ENCODE data around the gene NEMP1.

GRCh38 chr12:57005980-57006808 is 72.4 kb downstream of the NEMP1 start, which contains the start of gene ZBTB39:
- TF ChIP-seq POLR2A (IDR thresholded peaks at IDR 0.05) (peak in 1 of 4 donors; percentile 54), CTCF (IDR thresholded peaks at IDR 0.05) (peak in 5 of 6 experiments; percentile 45 to 77 (median 62)), POLR2AphosphoS5 (IDR thresholded peaks at IDR 0.05) (no peak), EP300 (IDR thresholded peaks at IDR 0.05) (no peak)
